ENCODE measurements around the gene HCRT.

GRCh38 chr17:42203354-42203753, 18.1 kb upstream of the HCRT start:
- no peak for TF ChIP-seq CTCF (IDR thresholded peaks at IDR 0.05; ENCODE audit: low read depth, low read length, poor library complexity, severe bottlenecking)
- no peak for TF ChIP-seq EZH2phosphoT487 (IDR thresholded peaks at IDR 0.05; ENCODE audit: borderline replicate concordance, low read length)

Measured in DOHH2 (cell line).